ENCODE measurements around the gene NSF. TPM values are rescaled to one million over a fixed set of nuclear protein-coding genes. Genes with fewer than 3 reads are reported as not detected.
"Not testable (repeated sequence)": the region's sequence is repeated elsewhere in the genome, so short reads cannot be mapped to it uniquely, and the experiment has no call there.

NSF gene
- total and polyA plus RNA-seq, 3 donors from 2014 or later, result 31.5 to 42.9 (median 37.4) TPM

- 35 to 44% methylated on average over 11 to 13 of the region's 13 CpGs for WGBS, 2 donors
- no peak overlapping the region for H3K27ac ChIP-seq
- no peaks in the 10 kb centered on the region for H3K9me3 ChIP-seq
Measured at GRCh38 chr17:46764709-46765401, 174.4 kb downstream of the NSF start.

GRCh38 chr17:46765453-46765852, 175.0 kb downstream of the NSF start:
- Histone ChIP-seq H3K27ac (no peak overlapping the region), H3K27me3 (no peaks in the 10 kb centered on the region), H3K9me3 (no peaks in the 10 kb centered on the region), H3K4me3 (no peak overlapping the region), H3K36me3 (ENCODE audit: low read depth, missing control alignments) (no peaks in the 10 kb centered on the region), H3K4me1 (peaks cover 10% of the 10 kb centered on the region)
- 91% methylated on average over 11 to 12 of the region's 12 CpGs for WGBS, 2 donors
- intact Hi-C loops (cut with DNase I; ENCODE audit: low total_unique reads), result no loop called here
- TF ChIP-seq POLR2A (IDR thresholded peaks at IDR 0.05), result no peak
- TF ChIP-seq CTCF (IDR thresholded peaks at IDR 0.05), result no peak
- DNase-seq, result no peak

More at GRCh38 chr17:46764709-46765401, 174.4 kb downstream of the NSF start:
- DNase-seq, result peak; percentile 45
- intact Hi-C loops (cut with DNase I; ENCODE audit: low total_unique reads), result no loop called here
- Histone ChIP-seq H3K4me3 (no peak overlapping the region), H3K27me3 (no peaks in the 10 kb centered on the region), H3K36me3 (ENCODE audit: low read depth, missing control alignments) (no peaks in the 10 kb centered on the region), H3K4me1 (peaks cover 10% of the 10 kb centered on the region)
- TF ChIP-seq POLR2A (IDR thresholded peaks at IDR 0.05) (no peak), CTCF (IDR thresholded peaks at IDR 0.05) (no peak)

- no peak for TF ChIP-seq POLR2A (IDR thresholded peaks at IDR 0.05)
- no peak for TF ChIP-seq CTCF (IDR thresholded peaks at IDR 0.05)
- H3K36me3 ChIP-seq (ENCODE audit: low read depth, missing control alignments), result no peaks in the 10 kb centered on the region
- no peak overlapping the region for H3K4me3 ChIP-seq
- no peaks in the 10 kb centered on the region for H3K9me3 ChIP-seq
- intact Hi-C loops (cut with DNase I; ENCODE audit: low total_unique reads), result no loop called here
- peaks cover 10% of the 10 kb centered on the region for H3K4me1 ChIP-seq
- H3K27ac ChIP-seq, result no peak overlapping the region
- DNase-seq, result no peak
- 91 to 96% methylated on average over 17 to 21 of the region's 21 CpGs for WGBS, 2 donors
- H3K27me3 ChIP-seq, result no peaks in the 10 kb centered on the region
Measured at GRCh38 chr17:46766493-46767491, 176.3 kb downstream of the NSF start.

GRCh38 chr17:46768540-46768870, 178.0 kb downstream of the NSF start:
- Histone ChIP-seq H3K4me3 (no peak overlapping the region), H3K36me3 (ENCODE audit: low read depth, missing control alignments) (no peaks in the 10 kb centered on the region), H3K4me1 (peaks cover 10% of the 10 kb centered on the region), H3K27ac (no peak overlapping the region), H3K9me3 (no peaks in the 10 kb centered on the region), H3K27me3 (no peaks in the 10 kb centered on the region)
- no peak for TF ChIP-seq CTCF (IDR thresholded peaks at IDR 0.05)
- TF ChIP-seq POLR2A (IDR thresholded peaks at IDR 0.05), result no peak
- DNase-seq, result no peak
- intact Hi-C loops (cut with DNase I; ENCODE audit: low total_unique reads), result no loop called here
- 70 to 87% methylated on average over 11 to 15 of the region's 15 CpGs for WGBS, 2 donors

- H3K4me1 ChIP-seq; H3K9me3 ChIP-seq; intact Hi-C loops (cut with DNase I; ENCODE audit: low total_unique reads); H3K27me3 ChIP-seq; DNase-seq; H3K27ac ChIP-seq; H3K36me3 ChIP-seq (ENCODE audit: low read depth, missing control alignments); H3K4me3 ChIP-seq: not testable (repeated sequence)
- WGBS, 2 donors, result 65 to 72% methylated on average over 14 of the region's 14 CpGs
Measured at GRCh38 chr17:46768896-46769295, 178.4 kb downstream of the NSF start.

Measured in testis (tissue), 3 donors.